ENCODE measurements around the gene PHF1. TPM values are rescaled to one million over a fixed set of nuclear protein-coding genes. Genes with fewer than 3 reads are reported as not detected.

Gene PHF1
- total and polyA plus RNA-seq, 2 of the 4 experiments (the other 2 are of a cell fraction) = 9.0 to 47.2 TPM

GRCh38 chr6:33380272-33380981 lies 30.4 kb upstream of the PHF1 start:
- in situ Hi-C loops (cut with MboI; ENCODE audit: low sequenced_read_pairs) (no loop called here), dilution Hi-C loops (cut with HindIII; ENCODE audit: low sequenced_read_pairs, unreplicated experiment) (no loop called here), intact Hi-C loops (cut with micrococcal nuclease) (no loop called here)
- Histone ChIP-seq H3K4ac (ENCODE audit: low read depth, low read length) (no peak overlapping the region), H2AFZ (replicated peaks; ENCODE audit: low read length, poor library complexity) (no peak overlapping the region), H3K9me1 (ENCODE audit: insufficient read depth, low read length) (no peaks in the 10 kb centered on the region), H4K20me1 (ENCODE audit: insufficient read depth, low read length) (no peaks in the 10 kb centered on the region), H3K4me1 (ENCODE audit: control insufficient read depth, insufficient read depth, low read length) (no peaks in the 10 kb centered on the region), H3K18ac (ENCODE audit: low read depth, low read length) (no peak overlapping the region), H3K23ac (ENCODE audit: low read depth, low read length) (no peak overlapping the region), H4K91ac (ENCODE audit: insufficient read depth, low read depth, low read length) (no peak overlapping the region), H3K36me3 (ENCODE audit: control insufficient read depth, insufficient read depth, low read length) (no peaks in the 10 kb centered on the region), H3K9me3 (ENCODE audit: control insufficient read depth, insufficient read depth, low read length) (no peaks in the 10 kb centered on the region), H3K56ac (ENCODE audit: extremely low read depth, insufficient read depth, low read length) (no peak overlapping the region), H3K79me1 (ENCODE audit: low read depth in 1 of 2, low read length in 2 of 2) (no peaks in the 10 kb centered on the region), H2BK20ac (ENCODE audit: low read depth, low read length) (no peak overlapping the region), H3K4me3 (ENCODE audit: insufficient read depth, low read depth, low read length) (no peak overlapping the region), H4K8ac (ENCODE audit: low read depth in 2 of 2, low read length in 2 of 2) (no peak overlapping the region), H4K5ac (ENCODE audit: low read depth, low read length) (no peak overlapping the region), H2AK5ac (ENCODE audit: low read depth, low read length) (no peak overlapping the region), H3K4me2 (ENCODE audit: low read depth, low read length) (no peak overlapping the region), H3K9ac (ENCODE audit: low read depth, low read length) (no peak overlapping the region), H2BK5ac (ENCODE audit: low read depth, low read length, poor library complexity, severe bottlenecking) (no peak overlapping the region), H3K27me3 (ENCODE audit: control insufficient read depth, insufficient read depth, low read length) (0 out of 2 replicates have a peak, but pooled peaks cover 2% of the 10 kb centered on the region), H3K27ac (ENCODE audit: insufficient read depth, low read length) (no peak overlapping the region), H2BK120ac (ENCODE audit: low read depth, low read length) (no peak overlapping the region), H2BK15ac (ENCODE audit: low read depth, low read length) (no peak overlapping the region), H2AK9ac (replicated peaks; ENCODE audit: low read depth, low read length, poor library complexity) (no peak overlapping the region), H3K14ac (replicated peaks; ENCODE audit: low read depth, low read length) (no peak overlapping the region)
- no peak for DNase-seq
- no peak for ATAC-seq (ENCODE audit: low read depth)
- TF ChIP-seq SMC3 (IDR thresholded peaks at IDR 0.05; ENCODE audit: low read depth, low read length) (no peak), MXI1 (IDR thresholded peaks at IDR 0.05; ENCODE audit: borderline replicate concordance, low read depth, low read length) (no peak), MAZ (IDR thresholded peaks at IDR 0.05; ENCODE audit: borderline replicate concordance, low read depth, low read length) (no peak), RCOR1 (IDR thresholded peaks at IDR 0.05; ENCODE audit: insufficient replicate concordance, low read length) (no peak), RAD21 (IDR thresholded peaks at IDR 0.05; ENCODE audit: low read length) (no peak), FOS (IDR thresholded peaks at IDR 0.05; ENCODE audit: low read depth, low read length) (no peak), NFE2L2 (IDR thresholded peaks at IDR 0.05; ENCODE audit: low read depth, low read length) (no peak), CTCF (conservative IDR thresholded peaks at IDR 0.05; ENCODE audit: low read depth, low read length) (no peak), BHLHE40 (IDR thresholded peaks at IDR 0.05; ENCODE audit: low read depth, low read length) (no peak), CHD1 (IDR thresholded peaks at IDR 0.05; ENCODE audit: low read depth, low read length) (no peak)
- TF ChIP-seq, protein P1, sequence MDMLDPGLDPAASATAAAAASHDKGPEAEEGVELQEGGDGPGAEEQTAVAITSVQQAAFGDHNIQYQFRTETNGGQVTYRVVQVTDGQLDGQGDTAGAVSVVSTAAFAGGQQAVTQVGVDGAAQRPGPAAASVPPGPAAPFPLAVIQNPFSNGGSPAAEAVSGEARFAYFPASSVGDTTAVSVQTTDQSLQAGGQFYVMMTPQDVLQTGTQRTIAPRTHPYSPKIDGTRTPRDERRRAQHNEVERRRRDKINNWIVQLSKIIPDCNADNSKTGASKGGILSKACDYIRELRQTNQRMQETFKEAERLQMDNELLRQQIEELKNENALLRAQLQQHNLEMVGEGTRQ (IDR thresholded peaks at IDR 0.05; ENCODE audit: low read depth, low read length) = no peak
- TF ChIP-seq, protein P2, sequence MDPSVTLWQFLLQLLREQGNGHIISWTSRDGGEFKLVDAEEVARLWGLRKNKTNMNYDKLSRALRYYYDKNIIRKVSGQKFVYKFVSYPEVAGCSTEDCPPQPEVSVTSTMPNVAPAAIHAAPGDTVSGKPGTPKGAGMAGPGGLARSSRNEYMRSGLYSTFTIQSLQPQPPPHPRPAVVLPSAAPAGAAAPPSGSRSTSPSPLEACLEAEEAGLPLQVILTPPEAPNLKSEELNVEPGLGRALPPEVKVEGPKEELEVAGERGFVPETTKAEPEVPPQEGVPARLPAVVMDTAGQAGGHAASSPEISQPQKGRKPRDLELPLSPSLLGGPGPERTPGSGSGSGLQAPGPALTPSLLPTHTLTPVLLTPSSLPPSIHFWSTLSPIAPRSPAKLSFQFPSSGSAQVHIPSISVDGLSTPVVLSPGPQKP (IDR thresholded peaks at IDR 0.05; ENCODE audit: borderline replicate concordance, low read depth, low read length) = no peak
- no TSS peak for BruUV-seq (replicated peaks)
- WGBS, 2 experiments (ENCODE audit: extremely low coverage in 2 of 2, insufficient read length in 1 of 2) = 100% methylated on average over 1 of the region's 2 CpGs; no CpG with 5 or more reads in 1 of the 2 experiments
- ChIA-PET POLR2A (ENCODE audit: unreplicated experiment) (no interaction called here), CTCF (interaction anchor here (1.2 kb wide), 1 partner anchor 10 kb away, joined by 7 read pairs; no protein-coding TSS in a partner anchor)
